Gastroesophageal sphincter (tissue), 4 donors: ENCODE results near the gene TARM1. TPM values are rescaled to one million over a fixed set of nuclear protein-coding genes. Genes with fewer than 3 reads are reported as not detected.

Experiments used
- ATAC-seq: fragments of 150-250 bp; one replicate; pipeline ENCODE4 v1.9.1; 2016; ENCODE audit warnings: mild to moderate bottlenecking, moderate library complexity
- H3K27ac ChIP-seq, 4 donors: fragments of 200-600 bp; sonication (generic) in 3 of 4; 1 replicate in 3 of 4; 2 replicates in 1 of 4; pipeline ENCODE4 v1.5.1; 2016 to 2019
- H3K27me3 ChIP-seq: fragments of 200-600 bp; sonication (generic); one replicate; pipeline ENCODE4 v1.5.1; 2019
- H3K36me3 ChIP-seq, 2 donors: fragments of 200-600 bp; sonication (generic); one replicate each; pipeline ENCODE4 v1.5.1; 2019; ENCODE audit warnings: control low read depth in 1 of 2
- H3K4me1 ChIP-seq, 3 donors: fragments of 200-600 bp; sonication (generic); 1 replicate in 2 of 3; 2 replicates in 1 of 3; pipeline ENCODE4 v1.5.1; 2016 to 2019; ENCODE audit warnings: control low read depth in 2 of 3
- H3K4me3 ChIP-seq, 2 donors: fragments of 200-600 bp; sonication (generic); one replicate each; pipeline ENCODE4 v1.5.1; 2019; ENCODE audit warnings: mild to moderate bottlenecking in 1 of 2, moderate library complexity in 1 of 2
- H3K9me3 ChIP-seq, 3 donors: fragments of 200-600 bp; sonication (generic); one replicate each; pipeline ENCODE4 v1.5.1; 2017 to 2019; ENCODE audit warnings: control low read depth in 2 of 3
- CTCF ChIP-seq, 4 experiments: fragments of 200-600 bp in 2 of 4; fragments of 450-650 bp in 2 of 4; sonication (generic) in 1 of 4; IDR thresholded peaks; one replicate each; pipeline ENCODE4 v1.5.1; 2017 to 2019; ENCODE audit warnings: antibody characterized with exemption in 4 of 4, mild to moderate bottlenecking in 2 of 4, moderate library complexity in 2 of 4
- EP300 ChIP-seq: sonication (generic); formaldehyde crosslinking; IDR thresholded peaks from one replicate; pipeline ENCODE4 v1.6.1; 2017; ENCODE audit warnings: antibody characterized with exemption, mild to moderate bottlenecking
- POLR2A ChIP-seq, 2 donors: fragments of 450-650 bp; IDR thresholded peaks; one replicate each; pipeline ENCODE4 v1.6.1; 2017; ENCODE audit warnings: antibody characterized with exemption in 2 of 2, mild to moderate bottlenecking in 2 of 2, moderate library complexity in 1 of 2
- POLR2AphosphoS5 ChIP-seq: sonication (generic); formaldehyde crosslinking; IDR thresholded peaks from one replicate; pipeline ENCODE4 v1.6.1; 2017; ENCODE audit warnings: antibody characterized with exemption
- WGBS, 2 donors: methylation state at CpG; one replicate each; pipeline ENCODE4 v1.1.5; 2018; ENCODE audit warnings: low coverage in 1 of 2; 5-methylcytosine and 5-hydroxymethylcytosine counted together
- total RNA-seq, 4 donors: library from RNA; depleted of rRNA; stranded (reverse); fragments of >200 nt; gene quantifications; one replicate each; pipeline ENCODE4 v1.1.0, GENCODE V29; 2016

Gene TARM1
- total RNA-seq, 4 donors from 2014 or later = not detected

- Histone ChIP-seq H3K36me3 (no peaks in the 10 kb centered on the region), H3K9me3 (peaks cover 0 to 11% (median 0%) of the 10 kb centered on the region in 3 donors), H3K4me1 (no peaks in the 10 kb centered on the region), H3K27ac (no peak overlapping the region), H3K4me3 (no peak overlapping the region), H3K27me3 (peaks cover 19% of the 10 kb centered on the region)
- WGBS, 2 donors = 80 to 85% methylated on average over 6 to 10 of the region's 10 CpGs
- ATAC-seq = no peak
- no peak for TF ChIP-seq POLR2A (IDR thresholded peaks at IDR 0.05)
- TF ChIP-seq POLR2AphosphoS5 = no peak
- no peak for TF ChIP-seq EP300
- no peak for TF ChIP-seq CTCF (IDR thresholded peaks at IDR 0.05)
Measured at GRCh38 chr19:54073829-54074228, 7.3 kb downstream of the TARM1 start.

DNA sequence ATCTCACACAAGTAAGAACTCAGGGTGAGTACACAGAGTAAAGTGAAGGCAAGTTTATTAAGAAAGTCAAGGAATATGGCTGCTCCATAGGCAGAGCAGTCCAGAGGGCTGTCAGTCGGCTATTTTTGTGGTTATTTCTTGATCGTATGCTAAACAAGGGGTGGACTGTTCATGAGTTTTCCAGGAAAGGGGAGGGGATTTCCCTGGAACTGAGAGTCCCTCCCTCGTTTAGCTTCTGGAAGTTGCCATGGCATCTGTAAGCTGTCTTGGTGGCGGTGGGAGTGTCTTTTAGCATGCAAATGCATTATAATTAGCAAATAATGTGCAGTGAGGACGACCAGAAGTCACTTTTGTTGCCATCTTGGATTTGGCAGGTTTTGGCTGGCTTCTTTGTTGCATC, 11.7 kb downstream of the TARM1 start:
- Histone ChIP-seq H3K27me3 (peaks cover 13% of the 10 kb centered on the region), H3K36me3 (no peaks in the 10 kb centered on the region), H3K4me3 (no peak overlapping the region), H3K27ac (no peak overlapping the region), H3K4me1 (no peaks in the 10 kb centered on the region), H3K9me3 (peaks cover 0 to 11% (median 0%) of the 10 kb centered on the region in 3 donors)
- no peak for TF ChIP-seq POLR2AphosphoS5
- TF ChIP-seq EP300 = no peak
- no peak for TF ChIP-seq POLR2A (IDR thresholded peaks at IDR 0.05)
- TF ChIP-seq CTCF (IDR thresholded peaks at IDR 0.05) = no peak
- WGBS, 2 donors = 71 to 82% methylated on average over 3 to 5 of the region's 5 CpGs
- no peak for ATAC-seq

- ATAC-seq = no peak
- no peak within 1 kb of the TSS for H3K4me3 ChIP-seq
- no peak within 1 kb of the TSS for H3K27ac ChIP-seq
- TF ChIP-seq EP300 (no peak), POLR2A (IDR thresholded peaks at IDR 0.05) (no peak), POLR2AphosphoS5 (no peak), CTCF (IDR thresholded peaks at IDR 0.05) (no peak)
- 61 to 81% methylated on average over 7 to 11 of the region's 34 CpGs for WGBS, 2 donors
- H3K4me1 ChIP-seq = no peaks in the 10 kb centered on the region
- H3K27me3 ChIP-seq = peaks cover 43% of the 10 kb centered on the region
- H3K36me3 ChIP-seq = no peaks in the 10 kb centered on the region
- no peaks in the 10 kb centered on the region for H3K9me3 ChIP-seq
Measured at GRCh38 chr19:54063350-54064116, 17.6 kb downstream of the TARM1 start, which contains the start of gene VSTM1. Gene VSTM1 (minus strand): TSS chr19:54063897. CDS start chr19:54063777, 120 bp downstream.

GRCh38 chr19:54062643-54063042, 18.5 kb downstream of the TARM1 start:
- Histone ChIP-seq H3K36me3 (no peaks in the 10 kb centered on the region), H3K4me1 (no peaks in the 10 kb centered on the region), H3K27ac (no peak overlapping the region), H3K9me3 (no peaks in the 10 kb centered on the region), H3K27me3 (peaks cover 40% of the 10 kb centered on the region), H3K4me3 (no peak overlapping the region)
- 48 to 83% methylated on average over 6 to 7 of the region's 9 CpGs for WGBS, 2 donors
- TF ChIP-seq POLR2A (IDR thresholded peaks at IDR 0.05) (no peak), CTCF (IDR thresholded peaks at IDR 0.05) (no peak), POLR2AphosphoS5 (no peak), EP300 (no peak)
- no peak for ATAC-seq

- WGBS, 2 donors = 60 to 74% methylated on average over 1 to 4 of the region's 4 CpGs
- no peak overlapping the region for H3K4me3 ChIP-seq
- no peak for ATAC-seq
- no peaks in the 10 kb centered on the region for H3K4me1 ChIP-seq
- H3K36me3 ChIP-seq = no peaks in the 10 kb centered on the region
- H3K9me3 ChIP-seq = peaks cover 0 to 26% (median 2%) of the 10 kb centered on the region in 3 donors
- no peak overlapping the region for H3K27ac ChIP-seq
- TF ChIP-seq CTCF (IDR thresholded peaks at IDR 0.05) (no peak), EP300 (no peak), POLR2A (IDR thresholded peaks at IDR 0.05) (no peak), POLR2AphosphoS5 (no peak)
- H3K27me3 ChIP-seq = peaks cover 81% of the 10 kb centered on the region
Measured at GRCh38 chr19:54047616-54048015, 33.5 kb downstream of the TARM1 start.
